ENCODE results near the gene NR2E1.

NR2E1 gene

DNA sequence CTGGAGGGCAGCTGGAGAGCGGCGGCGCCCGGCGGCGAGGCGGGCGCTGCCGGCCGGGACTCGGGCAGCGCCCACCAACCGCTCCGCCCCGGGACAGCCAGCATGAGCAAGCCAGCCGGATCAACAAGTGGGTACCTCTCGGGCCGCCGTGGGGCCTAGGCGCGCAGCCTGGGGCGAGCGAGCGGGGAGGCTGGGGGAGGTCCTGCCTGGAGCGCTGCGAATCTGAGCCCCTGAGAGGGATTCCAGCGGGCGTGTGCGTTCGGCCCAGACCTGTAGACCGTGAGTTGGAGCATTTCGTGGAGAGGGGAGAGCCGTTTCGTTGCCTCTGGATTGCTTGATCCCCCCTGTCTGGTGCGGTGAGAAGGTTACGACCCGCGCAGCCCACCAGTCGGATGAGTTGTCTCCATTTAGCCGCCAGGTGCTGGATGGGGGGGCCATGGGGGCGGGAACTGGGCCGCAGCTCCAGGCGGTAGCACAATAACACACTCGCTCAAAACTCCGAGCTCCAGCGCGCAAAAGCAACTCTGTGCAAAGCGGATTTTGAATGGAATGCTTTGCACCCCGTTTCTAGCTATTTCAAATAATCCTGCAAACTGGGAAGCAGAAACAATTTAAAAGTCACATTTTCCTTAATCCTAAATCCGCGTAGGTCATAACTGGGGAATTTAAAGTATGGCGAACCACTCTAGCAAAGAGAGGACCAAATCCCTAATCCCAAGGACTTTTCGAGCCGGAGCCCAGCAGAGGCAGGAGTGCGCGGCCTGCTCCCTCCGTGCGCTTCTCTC, 1.0 kb downstream of the NR2E1 start:
- Histone ChIP-seq H3K4me1 (ENCODE audit: control insufficient read depth in 1 of 2, insufficient read depth in 1 of 2, low read depth in 1 of 2, low read length in 1 of 2) (peaks cover 51 to 64% of the 10 kb centered on the region in 2 experiments), H3K4me3 (ENCODE audit: low read depth in 1 of 2, low read length in 1 of 2) (peak overlapping the region; percentile 54 to 61)
- no peak for TF ChIP-seq CTCF (IDR thresholded peaks at IDR 0.05)

DNA sequence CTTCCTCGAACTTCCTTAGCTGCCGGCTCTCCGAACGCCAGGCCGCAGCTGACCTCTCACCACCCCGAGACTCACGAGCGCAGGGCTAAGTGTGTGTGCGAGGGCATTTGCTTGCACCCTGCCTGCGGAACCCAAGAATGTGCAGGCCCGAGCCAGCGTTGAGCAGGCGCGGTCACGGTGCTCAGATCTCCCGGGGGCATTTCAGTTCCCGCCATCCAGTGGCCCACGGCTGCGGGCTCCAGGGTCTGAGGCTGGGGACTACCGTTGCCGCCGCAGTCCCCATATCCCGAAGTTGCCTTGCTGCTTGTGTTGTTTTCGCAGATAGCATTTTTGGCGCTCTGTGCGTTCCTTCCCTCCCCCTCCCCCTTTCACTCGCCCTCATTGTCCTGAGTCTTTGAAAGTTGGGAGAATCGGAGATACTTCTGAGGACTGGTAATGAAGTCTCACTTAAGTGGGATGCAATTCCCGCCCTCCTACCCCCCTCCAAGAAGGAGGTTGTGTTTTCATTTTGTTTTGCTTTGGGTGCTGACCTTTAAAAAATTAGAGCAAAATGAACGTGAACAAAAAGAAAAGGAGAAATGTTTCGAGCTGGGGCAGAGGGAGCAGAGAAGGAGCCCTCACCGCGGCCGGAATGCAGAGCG, 1.7 kb downstream of the NR2E1 start:
- no peak overlapping the region for H3K27ac ChIP-seq

More for the DNA sequence above, 1.0 kb downstream of the NR2E1 start:
- Histone ChIP-seq H3K36me3 (no peaks in the 10 kb centered on the region), H3K27me3 (peaks cover 100% of the 10 kb centered on the region), H3K9me3 (no peaks in the 10 kb centered on the region), H3K27ac (no peak overlapping the region)

GRCh38 chr6:108168090-108168463, 2.3 kb downstream of the NR2E1 start:
- peaks cover 51 to 64% of the 10 kb centered on the region in 2 experiments for H3K4me1 ChIP-seq (ENCODE audit: control insufficient read depth in 1 of 2, insufficient read depth in 1 of 2, low read depth in 1 of 2, low read length in 1 of 2)
- no peak overlapping the region for H3K27ac ChIP-seq
- peak overlapping the region; percentile 54 to 61 for H3K4me3 ChIP-seq (ENCODE audit: low read depth in 1 of 2, low read length in 1 of 2)
- no peaks in the 10 kb centered on the region for H3K36me3 ChIP-seq
- no peaks in the 10 kb centered on the region for H3K9me3 ChIP-seq
- H3K27me3 ChIP-seq, result peaks cover 100% of the 10 kb centered on the region
- TF ChIP-seq CTCF (IDR thresholded peaks at IDR 0.05), result no peak

More for the DNA sequence above, 1.7 kb downstream of the NR2E1 start:
- TF ChIP-seq CTCF (IDR thresholded peaks at IDR 0.05), result no peak
- Histone ChIP-seq H3K27me3 (peaks cover 100% of the 10 kb centered on the region), H3K4me1 (ENCODE audit: control insufficient read depth in 1 of 2, insufficient read depth in 1 of 2, low read depth in 1 of 2, low read length in 1 of 2) (peaks cover 51 to 64% of the 10 kb centered on the region in 2 experiments), H3K9me3 (no peaks in the 10 kb centered on the region), H3K36me3 (no peaks in the 10 kb centered on the region), H3K4me3 (ENCODE audit: low read depth in 1 of 2, low read length in 1 of 2) (peak overlapping the region; percentile 54 to 61)

DNA sequence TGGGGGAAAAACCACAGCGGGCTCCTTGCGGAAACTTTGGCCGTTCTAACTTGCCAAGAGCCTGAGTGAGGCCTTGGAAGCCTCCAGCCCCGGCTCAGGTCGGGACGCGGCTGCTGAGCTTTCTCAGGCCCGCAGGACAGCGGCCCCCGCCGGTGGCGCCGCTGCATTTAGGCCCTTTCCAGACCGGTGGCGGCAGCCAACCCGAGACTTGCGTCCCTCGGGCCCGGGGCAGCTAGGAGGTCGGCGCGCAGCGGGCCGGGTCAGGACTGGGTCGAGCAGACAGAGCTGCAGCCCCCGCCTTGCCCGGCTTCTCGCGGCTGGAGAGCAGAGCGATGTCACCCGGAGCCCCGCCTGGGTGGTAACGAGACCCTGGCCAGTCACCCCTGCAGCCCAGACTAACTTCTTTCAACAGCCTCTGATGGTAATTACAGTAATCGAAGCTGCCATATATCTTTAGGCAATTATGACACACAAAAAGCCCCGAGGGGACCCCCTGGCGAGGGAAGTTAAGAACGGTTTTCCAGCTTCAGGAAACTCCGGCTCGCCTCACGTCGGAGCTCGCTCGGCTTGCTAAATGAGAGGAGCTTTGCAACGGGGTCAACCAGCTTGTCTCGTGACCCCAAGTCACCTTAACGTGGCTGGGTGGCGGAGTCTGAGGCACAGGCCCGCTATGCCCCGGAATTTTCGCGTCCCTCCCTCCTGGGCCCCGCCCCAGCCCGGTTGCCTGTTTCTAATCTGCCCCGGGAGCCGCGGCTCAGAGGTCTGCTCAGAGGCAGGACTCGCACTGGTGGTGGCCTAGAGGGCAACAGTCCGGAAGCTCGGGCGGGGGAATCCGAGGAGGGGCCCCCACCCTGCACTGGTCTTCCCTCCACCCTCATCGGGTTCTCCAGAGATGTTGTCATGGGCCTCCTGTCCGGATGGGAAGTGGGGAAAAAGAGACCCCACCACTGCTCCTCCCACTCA, 3.0 kb downstream of the NR2E1 start:
- TF ChIP-seq CTCF (IDR thresholded peaks at IDR 0.05), result no peak
- peak overlapping the region; percentile 54 to 61 for H3K4me3 ChIP-seq (ENCODE audit: low read depth in 1 of 2, low read length in 1 of 2)
- H3K4me1 ChIP-seq (ENCODE audit: control insufficient read depth in 1 of 2, insufficient read depth in 1 of 2, low read depth in 1 of 2, low read length in 1 of 2), result peaks cover 51 to 64% of the 10 kb centered on the region in 2 experiments
- H3K27me3 ChIP-seq, result peaks cover 100% of the 10 kb centered on the region
- H3K9me3 ChIP-seq, result no peaks in the 10 kb centered on the region
- H3K27ac ChIP-seq, result no peak overlapping the region
- H3K36me3 ChIP-seq, result no peaks in the 10 kb centered on the region
